ES-I3 (cell line): ENCODE results near the gene XAB2.
A peak's percentile ranks its signal among the peaks of the same experiment; 100 is the strongest.
"Not testable (repeated sequence)": the region's sequence is repeated elsewhere in the genome, so short reads cannot be mapped to it uniquely, and the experiment has no call there.

ENCODE experiments used
- H3K36me3 ChIP-seq: 2 replicates; pipeline ENCODE4 v1.6.1; 2013; ENCODE audit warnings: mild to moderate bottlenecking, low read length, control low read depth, moderate library complexity; ENCODE audit not compliant: insufficient read depth
- H3K4me1 ChIP-seq: 2 replicates; pipeline ENCODE4 v1.6.1; 2013; ENCODE audit warnings: mild to moderate bottlenecking, control low read depth, low read length; ENCODE audit not compliant: insufficient read depth
- H3K9ac ChIP-seq: 2 replicates; pipeline ENCODE4 v1.6.1; 2013; ENCODE audit warnings: low read depth, mild to moderate bottlenecking, low read length, moderate library complexity
- H3K9me3 ChIP-seq: 2 replicates; pipeline ENCODE4 v1.6.1; 2013; ENCODE audit warnings: mild to moderate bottlenecking, low read length, moderate library complexity; ENCODE audit not compliant: control insufficient read depth, insufficient read depth

The XAB2 gene

DNA sequence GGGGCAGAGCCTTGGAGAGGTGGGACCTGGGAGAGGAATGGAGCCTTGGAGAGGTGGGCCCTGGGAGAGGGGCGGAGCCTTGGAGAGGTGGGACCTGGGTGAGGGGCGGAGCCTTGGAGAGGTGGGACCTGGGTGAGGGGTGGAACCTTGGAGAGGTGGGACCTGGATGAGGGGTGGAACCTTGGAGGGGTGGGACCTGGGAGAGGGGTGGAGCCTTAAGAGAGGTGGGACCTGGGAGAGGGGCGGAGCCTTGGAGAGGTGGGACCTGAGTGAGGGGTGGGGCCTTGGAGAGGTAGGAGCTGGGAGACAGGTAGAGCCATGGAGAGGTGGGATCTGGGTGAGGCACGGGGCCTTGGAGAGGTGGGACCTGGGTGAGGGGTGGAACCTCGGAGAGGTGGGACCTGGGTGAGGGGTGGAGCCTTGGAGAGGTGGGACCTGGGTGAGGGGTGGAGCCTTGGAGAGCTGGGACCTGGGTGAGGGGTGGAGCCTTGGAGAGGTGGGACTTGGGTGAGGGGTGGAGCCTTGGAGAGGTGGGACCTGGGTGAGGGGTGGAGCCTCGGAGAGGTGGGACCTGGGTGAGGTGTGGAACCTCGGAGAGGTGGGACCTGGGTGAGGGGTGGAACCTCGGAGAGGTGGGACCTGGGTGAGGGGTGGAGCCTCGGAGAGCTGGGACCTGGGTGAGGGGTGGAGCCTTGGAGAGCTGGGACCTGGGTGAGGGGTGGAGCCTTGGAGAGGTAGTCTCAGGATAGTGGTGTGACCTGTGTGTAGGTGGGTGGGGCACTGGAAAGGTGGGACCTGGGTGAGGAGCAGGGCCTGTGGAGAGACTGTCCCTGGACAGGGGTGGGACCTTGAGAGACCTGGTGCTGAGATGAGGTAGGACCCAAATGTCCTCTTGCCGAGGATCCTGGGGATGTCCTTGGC lies 14.5 kb upstream of the XAB2 start:
- not testable (repeated sequence) for H3K36me3 ChIP-seq, H3K9ac ChIP-seq, H3K4me1 ChIP-seq, H3K9me3 ChIP-seq

DNA sequence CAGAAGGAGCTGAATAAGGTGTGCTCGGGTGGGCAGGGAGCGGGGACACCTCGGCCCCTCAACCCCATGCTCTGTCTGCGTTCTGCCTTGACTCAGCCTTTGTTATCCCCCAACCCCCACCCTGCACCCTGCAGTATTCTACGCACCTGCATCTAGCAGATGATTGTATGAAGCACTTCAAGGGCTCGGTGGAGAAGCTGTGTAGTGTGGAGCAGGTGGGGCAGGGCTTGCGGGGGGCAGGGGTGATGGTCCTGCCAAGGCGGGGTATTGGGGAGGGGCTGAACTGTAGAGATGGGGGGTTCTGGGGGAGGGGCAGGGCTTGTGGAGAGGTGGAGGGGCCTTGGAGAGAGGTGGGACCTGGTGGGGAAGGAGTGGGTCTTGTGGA lies 13.7 kb upstream of the XAB2 start:
- Histone ChIP-seq H3K9me3 (no peaks in the 10 kb centered on the region), H3K4me1 (no peaks in the 10 kb centered on the region), H3K36me3 (no peaks in the 10 kb centered on the region), H3K9ac (no peak overlapping the region)

DNA sequence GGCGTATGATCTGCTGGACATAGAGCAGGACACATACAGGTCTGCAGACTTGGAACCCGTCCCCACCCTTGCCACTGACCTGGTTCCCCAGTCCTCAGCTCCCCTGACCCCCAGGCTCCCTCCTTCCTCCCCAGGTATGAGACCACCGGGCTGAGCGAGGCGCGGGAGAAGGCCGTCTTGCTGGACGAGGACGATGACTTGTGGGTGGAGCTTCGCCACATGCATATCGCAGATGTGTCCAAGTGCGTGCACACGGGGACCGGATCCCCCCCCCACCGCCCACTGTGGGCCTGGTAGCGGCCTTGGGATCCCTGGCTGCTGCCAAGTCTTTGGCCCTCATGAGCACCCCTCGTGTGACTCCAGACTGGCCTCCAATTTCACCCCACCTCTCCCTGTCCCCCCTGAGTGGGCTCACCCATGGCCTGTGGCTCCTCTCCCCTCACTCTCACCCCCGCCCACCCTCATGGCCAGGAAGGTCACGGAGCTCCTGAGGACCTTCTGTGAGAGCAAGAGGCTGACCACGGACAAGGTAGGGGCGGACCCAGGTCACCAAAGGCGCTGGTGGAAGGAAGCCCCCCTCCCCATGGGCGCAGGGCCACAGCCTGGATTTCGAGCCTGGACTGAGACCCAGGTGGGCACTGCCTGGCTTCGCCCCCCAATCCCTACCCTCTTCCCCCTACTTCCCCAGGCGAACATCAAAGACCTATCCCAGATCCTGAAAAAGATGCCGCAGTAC lies 13.1 kb upstream of the XAB2 start:
- H3K4me1 ChIP-seq: no peaks in the 10 kb centered on the region
- no peak overlapping the region for H3K9ac ChIP-seq
- H3K9me3 ChIP-seq: no peaks in the 10 kb centered on the region
- no peaks in the 10 kb centered on the region for H3K36me3 ChIP-seq

DNA sequence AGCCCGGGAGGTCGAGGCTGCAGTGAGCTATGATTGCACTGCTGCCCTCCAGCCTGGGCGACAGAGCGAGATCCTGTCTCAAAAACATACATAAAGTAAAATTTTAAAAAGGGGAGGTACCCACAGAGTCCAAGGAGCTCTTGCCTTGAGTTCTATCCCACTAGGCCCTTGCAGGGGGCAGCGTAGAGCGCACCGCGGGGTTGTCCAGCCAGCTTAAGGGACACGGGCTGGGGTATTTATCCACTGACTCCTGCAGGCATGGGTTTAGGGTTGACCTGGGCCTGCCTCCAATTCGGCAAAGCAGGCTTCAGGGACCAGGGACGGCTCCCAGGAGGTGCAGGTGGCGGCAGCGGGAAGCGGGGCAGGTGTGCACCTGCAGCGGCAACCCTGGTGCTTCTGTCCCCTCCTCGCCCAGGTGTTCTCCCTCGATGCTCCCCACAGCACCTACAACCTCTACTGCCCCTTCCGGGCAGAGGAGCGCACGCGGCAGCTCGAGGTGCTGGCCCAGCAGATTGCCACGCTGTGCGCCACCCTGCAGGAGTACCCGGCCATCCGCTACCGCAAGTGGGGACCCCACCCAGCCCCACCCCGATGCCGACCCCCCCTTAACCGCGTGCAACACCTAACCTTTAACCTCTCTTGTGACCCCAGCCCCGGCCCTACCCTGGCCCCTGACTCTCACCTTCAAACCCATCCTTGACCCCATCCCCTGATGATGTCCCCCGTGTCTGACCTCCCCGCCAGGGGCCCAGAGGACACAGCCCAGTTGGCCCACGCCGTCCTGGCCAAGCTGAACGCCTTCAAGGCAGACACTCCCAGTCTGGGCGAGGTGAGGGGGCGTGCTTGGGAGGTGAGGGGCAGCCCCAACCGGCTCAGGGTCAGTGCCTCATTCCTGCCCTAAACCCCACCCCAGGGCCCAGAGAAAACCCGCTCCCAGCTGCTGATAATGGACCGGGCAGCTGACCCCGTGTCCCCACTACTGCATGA lies 12.2 kb upstream of the XAB2 start:
- no peaks in the 10 kb centered on the region for H3K36me3 ChIP-seq
- no peaks in the 10 kb centered on the region; the same call in 1 of the 2 replicates for H3K4me1 ChIP-seq
- no peak overlapping the region for H3K9ac ChIP-seq
- no peaks in the 10 kb centered on the region for H3K9me3 ChIP-seq

DNA sequence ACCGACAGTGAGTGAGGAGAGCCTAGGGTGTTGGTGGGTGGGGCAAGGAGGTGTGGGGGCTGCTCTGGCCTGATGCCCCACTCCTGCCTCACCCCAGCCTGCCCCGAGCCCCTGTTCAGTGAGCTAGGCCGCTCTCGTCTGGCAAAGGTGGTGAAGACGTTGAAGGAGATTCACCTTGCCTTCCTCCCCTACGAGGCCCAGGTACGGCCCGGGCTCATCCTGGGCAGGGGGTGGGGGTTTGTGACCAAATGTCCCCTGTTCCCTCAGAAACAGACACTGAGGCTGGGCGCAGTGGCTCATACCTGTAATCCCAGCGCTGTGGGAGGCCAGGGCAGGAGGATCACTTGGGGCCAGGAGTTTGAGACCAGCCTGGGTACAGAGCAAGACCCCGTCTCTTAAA lies 11.5 kb upstream of the XAB2 start:
- no peak overlapping the region for H3K9ac ChIP-seq
- H3K4me1 ChIP-seq: no peaks in the 10 kb centered on the region; the same call in 1 of the 2 replicates
- H3K9me3 ChIP-seq: no peaks in the 10 kb centered on the region
- H3K36me3 ChIP-seq: no peaks in the 10 kb centered on the region

DNA sequence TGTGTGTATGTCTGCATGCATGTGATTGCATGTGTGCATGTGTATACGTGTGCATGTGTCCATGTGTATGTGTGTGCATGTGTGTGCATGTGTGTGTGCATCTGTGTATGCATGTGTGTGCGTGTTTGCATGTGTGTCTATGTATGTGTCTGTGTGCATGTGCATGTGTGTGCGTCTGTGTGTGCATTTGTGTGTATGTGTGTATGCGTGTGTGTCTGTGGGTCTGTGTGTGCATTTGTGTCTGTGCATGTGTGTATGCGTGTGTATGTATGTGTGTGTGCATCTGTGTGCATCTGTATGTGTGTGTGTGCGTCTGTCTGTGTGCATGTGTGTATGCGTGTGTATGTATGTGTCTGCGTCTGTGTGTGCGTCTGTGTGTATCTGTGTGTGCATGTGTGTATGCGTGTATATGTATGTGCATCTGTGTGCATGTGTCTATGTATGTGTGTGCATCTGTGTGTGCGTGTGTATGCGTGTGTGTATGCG lies 10.6 kb upstream of the XAB2 start:
- no peaks in the 10 kb centered on the region; the same call in 1 of the 2 replicates for H3K4me1 ChIP-seq
- no peak overlapping the region for H3K9ac ChIP-seq

DNA sequence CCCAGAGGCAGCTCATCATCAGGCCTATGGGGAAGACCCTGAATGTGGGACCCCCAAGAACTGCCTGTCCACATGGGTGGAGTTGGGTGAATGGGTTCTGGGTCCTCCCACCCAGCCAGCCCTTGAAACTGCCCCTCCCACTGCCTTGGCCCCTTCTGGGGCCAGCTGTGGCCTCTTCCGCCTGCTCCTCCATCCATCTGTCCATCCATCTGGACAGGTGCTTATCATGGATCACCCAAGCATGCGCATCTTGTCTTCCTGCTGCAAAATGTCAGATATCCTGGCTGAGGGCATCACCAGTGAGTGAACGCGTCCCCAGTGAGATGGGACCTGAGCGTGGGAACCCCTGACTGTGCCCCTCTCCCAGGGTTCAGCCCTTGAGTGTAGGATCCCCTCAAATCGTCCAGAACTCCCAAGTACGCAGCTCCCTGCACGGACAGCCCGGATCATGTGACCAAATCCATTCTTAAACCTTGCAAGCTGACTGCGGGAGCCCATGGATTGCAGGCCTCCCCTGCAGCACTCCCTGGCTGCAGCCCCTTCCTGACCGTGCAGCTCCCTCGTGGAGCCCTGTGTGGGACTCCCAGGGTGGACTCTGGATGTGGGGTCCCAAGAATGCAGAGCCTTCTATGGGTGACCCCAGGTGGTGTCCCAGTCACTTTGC lies 9.6 kb upstream of the XAB2 start:
- Histone ChIP-seq H3K9ac (no peak overlapping the region), H3K4me1 (no peaks in the 10 kb centered on the region; the same call in 1 of the 2 replicates), H3K36me3 (no peaks in the 10 kb centered on the region), H3K9me3 (no peaks in the 10 kb centered on the region)

More for the DNA sequence above, 10.6 kb upstream of the XAB2 start:
- H3K36me3 ChIP-seq: no peaks in the 10 kb centered on the region
- no peaks in the 10 kb centered on the region for H3K9me3 ChIP-seq

DNA sequence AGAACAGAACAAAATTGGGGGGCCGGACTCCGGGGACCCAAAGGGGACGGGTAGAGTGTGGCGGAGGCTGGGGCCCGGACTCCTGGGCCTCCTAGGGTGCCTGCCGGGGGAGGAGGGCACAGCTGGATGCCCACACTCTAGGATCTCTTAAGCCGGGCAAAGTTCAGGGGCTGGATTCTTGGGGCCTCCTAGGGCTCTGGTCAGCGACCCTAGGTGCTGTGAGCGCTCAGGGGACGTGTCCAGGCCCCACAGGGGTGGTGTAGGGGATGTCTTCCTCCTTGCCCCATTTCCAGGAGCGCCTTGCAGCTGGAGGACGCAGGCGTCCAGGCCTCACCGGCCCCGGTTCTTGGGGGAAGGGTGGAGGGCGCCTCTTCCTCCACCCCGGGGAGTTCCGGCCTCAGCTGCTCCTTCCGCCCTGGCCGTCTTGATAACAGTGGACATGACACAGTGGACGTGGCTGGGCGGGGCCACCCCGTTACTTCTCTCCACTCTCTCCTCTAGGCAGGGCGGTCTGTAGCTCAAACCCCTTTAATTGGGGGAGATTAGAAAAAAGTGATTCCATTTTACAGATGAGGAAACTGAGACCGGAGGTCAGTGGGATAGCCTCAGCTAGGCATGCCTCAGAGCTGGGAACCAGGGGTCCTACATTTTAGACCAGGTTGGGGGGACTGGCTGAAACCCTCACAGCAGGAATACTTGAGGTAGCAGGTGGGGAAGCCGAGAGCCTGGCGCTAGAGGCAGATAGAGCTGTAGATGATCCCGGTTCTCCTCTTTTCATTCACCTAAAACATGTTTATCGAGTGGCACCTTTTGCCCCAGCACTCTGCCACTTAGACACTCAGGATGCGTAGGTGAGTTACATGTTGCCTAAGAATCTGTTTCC lies 8.3 kb upstream of the XAB2 start:
- no peaks in the 10 kb centered on the region for H3K9me3 ChIP-seq
- H3K36me3 ChIP-seq: no peaks in the 10 kb centered on the region
- H3K9ac ChIP-seq: peak overlapping the region; percentile 53; the same call in 1 of the 2 replicates
- no peaks in the 10 kb centered on the region; the same call in 1 of the 2 replicates for H3K4me1 ChIP-seq

DNA sequence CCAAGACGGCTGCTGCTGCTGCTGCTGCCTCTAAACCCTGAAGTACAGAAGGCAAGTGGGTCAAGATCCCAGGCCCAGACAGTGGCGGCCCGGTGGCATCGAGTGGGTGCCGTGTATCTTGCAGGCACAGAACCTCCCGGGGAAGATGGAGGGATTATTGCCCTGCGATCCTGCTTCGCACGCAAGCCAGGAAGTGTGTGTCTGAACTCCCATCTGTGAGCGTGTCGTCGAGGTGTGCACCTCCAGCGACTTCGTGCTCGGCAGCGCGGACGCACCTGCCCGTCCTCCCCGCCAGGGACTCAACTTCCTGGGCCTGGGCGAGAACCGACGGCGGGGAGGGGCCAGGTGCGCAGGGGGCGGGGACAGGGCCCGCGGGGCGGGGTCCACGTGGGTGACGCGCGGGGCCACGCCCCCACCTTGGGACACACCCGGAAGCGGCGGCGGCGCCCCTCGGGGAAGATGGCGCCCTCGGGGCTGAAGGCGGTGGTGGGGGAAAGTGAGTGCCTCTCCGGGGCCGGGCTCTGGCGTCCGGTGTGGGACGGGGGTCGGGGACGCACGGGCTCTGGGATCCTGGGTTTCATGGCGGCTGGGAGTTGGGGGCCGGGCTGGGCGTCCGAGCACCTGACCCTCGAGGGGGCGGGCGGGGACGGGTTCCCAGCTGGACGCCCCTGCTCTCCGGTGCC lies 7.5 kb upstream of the XAB2 start, which contains the start of gene STXBP2:
STXBP2 (plus strand) TSS at position 420 of the 683 bp plus-strand sequence; CDS start at position 460, 40 bp downstream.
- H3K4me1 ChIP-seq: no peaks in the 10 kb centered on the region; the same call in 1 of the 2 replicates
- H3K9ac ChIP-seq: peak within 1 kb of the TSS; percentile 53; the same call in 1 of the 2 replicates
- H3K36me3 ChIP-seq: no peaks in the 10 kb centered on the region

DNA sequence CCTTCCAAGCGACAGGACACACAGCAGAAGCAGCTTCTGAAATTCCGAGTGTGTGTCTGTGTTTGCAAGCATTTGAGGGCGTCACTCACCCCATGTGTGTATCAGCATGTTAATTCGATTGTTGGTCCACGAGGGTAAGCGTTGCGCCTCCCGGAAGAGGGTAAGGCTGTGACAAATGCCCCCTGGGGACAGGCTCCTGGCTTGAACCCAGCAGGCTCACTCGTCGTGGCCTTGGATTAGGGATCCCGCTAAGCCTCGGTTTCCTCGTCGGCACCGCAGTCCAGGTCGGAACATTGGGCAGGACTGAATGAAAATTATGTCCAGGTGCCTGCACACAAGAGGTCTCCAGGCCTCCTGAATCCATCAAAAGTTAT lies 7.0 kb upstream of the XAB2 start:
- Histone ChIP-seq H3K4me1 (no peaks in the 10 kb centered on the region; the same call in 1 of the 2 replicates), H3K9ac (peak overlapping the region; percentile 53; the same call in 1 of the 2 replicates), H3K9me3 (no peaks in the 10 kb centered on the region), H3K36me3 (no peaks in the 10 kb centered on the region)

More for the DNA sequence above, 7.5 kb upstream of the XAB2 start, which contains the start of gene STXBP2:
- no peaks in the 10 kb centered on the region for H3K9me3 ChIP-seq

DNA sequence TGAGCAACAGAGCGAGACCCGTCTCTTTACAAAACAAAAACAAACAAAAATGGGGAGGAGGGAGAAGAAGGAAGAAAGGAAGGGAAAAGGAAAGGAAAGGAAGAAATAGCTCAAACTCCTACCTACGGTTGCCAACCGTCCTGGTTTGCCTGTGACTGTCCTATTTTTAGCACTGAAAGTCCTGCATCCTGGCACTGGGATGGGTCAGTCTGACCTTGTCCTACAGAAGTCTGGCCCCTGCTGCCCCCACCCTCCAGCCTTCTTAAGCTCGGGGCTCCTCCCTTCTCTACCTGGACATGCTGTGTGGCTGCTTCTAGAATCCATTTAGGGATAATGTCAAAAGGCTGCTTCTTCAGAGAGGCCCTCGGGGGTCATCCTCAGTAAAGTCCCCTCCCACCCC lies 6.3 kb upstream of the XAB2 start:
- no peak overlapping the region for H3K9ac ChIP-seq
- H3K36me3 ChIP-seq: no peaks in the 10 kb centered on the region
- no peaks in the 10 kb centered on the region for H3K9me3 ChIP-seq
- no peaks in the 10 kb centered on the region; the same call in 1 of the 2 replicates for H3K4me1 ChIP-seq

DNA sequence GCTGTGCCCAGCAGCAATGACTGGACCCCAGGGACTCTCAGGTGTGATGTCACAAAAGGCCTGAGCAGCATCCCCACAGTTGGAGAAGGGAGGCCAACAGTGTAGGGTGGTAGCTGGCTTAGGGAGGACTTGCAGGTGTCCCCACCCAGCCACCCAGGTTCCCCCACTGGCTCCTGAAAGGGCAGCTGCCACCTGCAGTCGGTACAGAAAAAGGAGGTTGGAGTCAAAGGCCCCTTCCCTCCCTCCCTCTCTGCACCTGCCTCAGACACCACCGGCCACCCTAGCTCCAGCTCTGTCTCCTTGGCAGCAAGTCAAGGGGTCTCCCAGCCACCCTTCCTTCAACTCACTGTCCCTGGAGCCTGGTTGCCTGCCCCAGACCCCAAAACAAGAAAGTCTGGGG lies 4.4 kb upstream of the XAB2 start, which contains the start of gene PCP2:
PCP2 (minus strand) TSS at position 22 of the 400 bp plus-strand sequence. CDS start 262 bp downstream, outside the sequence.
- H3K4me1 ChIP-seq: no peaks in the 10 kb centered on the region; the same call in 1 of the 2 replicates
- H3K9ac ChIP-seq: no peak within 1 kb of the TSS
- no peaks in the 10 kb centered on the region for H3K36me3 ChIP-seq

More for the DNA sequence above, 4.4 kb upstream of the XAB2 start, which contains the start of gene PCP2:
- H3K9me3 ChIP-seq: no peaks in the 10 kb centered on the region
